Progenitor cell of endocrine pancreas (in vitro differentiated cells): ENCODE results near the gene RFK. TPM values are rescaled to one million over a fixed set of nuclear protein-coding genes. Genes with fewer than 3 reads are reported as not detected.
"Not testable (repeated sequence)": the region's sequence is repeated elsewhere in the genome, so short reads cannot be mapped to it uniquely, and the experiment has no call there.

ENCODE experiments used
- DNase-seq: peaks from one replicate; pipeline ENCODE4 v3.0.0; 2021; ENCODE audit warnings: low spot score; ENCODE audit not compliant: unreplicated experiment
- H3K27ac Mint-ChIP-seq: 2 replicates; pipeline ENCODE4 v1.8.0; 2021; ENCODE audit warnings: mild to moderate bottlenecking, moderate library complexity, mixed read lengths
- H3K27me3 Mint-ChIP-seq: 2 replicates; pipeline ENCODE4 v1.8.0; 2021; ENCODE audit warnings: mixed read lengths
- H3K36me3 Mint-ChIP-seq: 2 replicates; pipeline ENCODE4 v1.8.0; 2022; ENCODE audit warnings: mixed read lengths; ENCODE audit not compliant: insufficient read depth
- H3K4me1 Mint-ChIP-seq: 2 replicates; pipeline ENCODE4 v1.8.0; 2021; ENCODE audit warnings: low read depth, mixed read lengths
- H3K4me3 Mint-ChIP-seq: 2 replicates; pipeline ENCODE4 v1.8.0; 2021; ENCODE audit warnings: low read depth, mild to moderate bottlenecking, moderate library complexity, mixed read lengths
- H3K9me3 Mint-ChIP-seq: 2 replicates; pipeline ENCODE4 v1.8.0; 2021; ENCODE audit warnings: low read depth, mixed read lengths
- long read RNA-seq: library from polyadenylated mRNA; unstranded; transcript quantifications from one replicate; pipeline ENCODE4 v2.0.0, GENCODE V29; 2020
- total RNA-seq: library from RNA; stranded (reverse); gene quantifications from 2 replicates; pipeline ENCODE4 v1.2.1, GENCODE V29; 2021
- TF ChIP-seq, protein P1 (sequence below): fragments of 200-600 bp; sonication (generic); IDR thresholded peaks from one replicate; pipeline ENCODE4 v1.5.0; 2021; ENCODE audit warnings: antibody characterized with exemption, mild to moderate bottlenecking; ENCODE audit not compliant: unreplicated experiment

Gene RFK
- 17.0 and 18.3 TPM in 2 replicates for total RNA-seq
- long read RNA-seq, transcript RFK-201 (4 exons, 2,684 nt), result major isoform, 75 of 79 reads
- long read RNA-seq, partial matches to known transcripts, result 1 of 79 reads
- long read RNA-seq, other reads (novel, unspliced or antisense), result 2 of 79 reads

DNA sequence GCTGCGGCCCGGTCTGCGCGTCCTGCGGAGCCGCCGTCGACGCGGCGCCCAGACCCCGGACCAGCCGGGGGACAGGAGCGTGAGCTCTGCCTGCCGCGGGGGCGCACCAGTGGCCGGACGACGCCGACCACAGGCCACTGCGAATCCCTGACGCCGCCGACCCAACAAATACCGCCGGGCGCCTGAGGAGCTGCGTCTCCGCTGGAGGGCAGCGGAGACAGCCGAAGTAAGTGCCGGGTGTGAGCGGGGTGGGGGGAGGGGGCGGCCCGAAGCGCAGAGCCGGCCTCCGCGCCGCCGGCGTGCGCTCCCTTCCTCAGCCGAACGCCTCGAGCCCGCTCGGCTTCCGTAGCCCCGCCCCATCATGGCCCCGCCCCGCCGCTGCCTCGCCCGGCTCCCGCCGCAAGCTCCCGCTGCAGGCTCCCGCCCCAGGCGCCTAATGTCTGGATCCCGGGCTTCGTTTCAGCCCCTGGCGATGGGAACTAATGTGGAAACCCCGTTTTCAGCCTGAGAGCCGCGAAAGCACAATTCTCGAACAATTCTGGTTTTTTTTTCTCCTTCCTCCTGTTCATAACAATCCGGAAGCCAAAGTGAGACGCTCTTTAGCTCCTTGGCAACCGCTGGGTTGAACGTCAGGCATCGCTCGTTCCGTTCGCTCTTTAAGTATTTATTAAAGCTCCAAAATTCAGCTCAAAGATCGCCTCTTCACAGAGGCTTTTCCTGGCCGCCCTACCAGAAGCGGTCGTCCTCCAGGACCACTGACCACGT is at the start of gene RFK:
Gene RFK (minus strand): TSS at position 232 of the 765 bp plus-strand sequence. CDS start 255 bp downstream, outside the sequence.
- DNase-seq, result peak; percentile 92
- TF ChIP-seq, protein P1, sequence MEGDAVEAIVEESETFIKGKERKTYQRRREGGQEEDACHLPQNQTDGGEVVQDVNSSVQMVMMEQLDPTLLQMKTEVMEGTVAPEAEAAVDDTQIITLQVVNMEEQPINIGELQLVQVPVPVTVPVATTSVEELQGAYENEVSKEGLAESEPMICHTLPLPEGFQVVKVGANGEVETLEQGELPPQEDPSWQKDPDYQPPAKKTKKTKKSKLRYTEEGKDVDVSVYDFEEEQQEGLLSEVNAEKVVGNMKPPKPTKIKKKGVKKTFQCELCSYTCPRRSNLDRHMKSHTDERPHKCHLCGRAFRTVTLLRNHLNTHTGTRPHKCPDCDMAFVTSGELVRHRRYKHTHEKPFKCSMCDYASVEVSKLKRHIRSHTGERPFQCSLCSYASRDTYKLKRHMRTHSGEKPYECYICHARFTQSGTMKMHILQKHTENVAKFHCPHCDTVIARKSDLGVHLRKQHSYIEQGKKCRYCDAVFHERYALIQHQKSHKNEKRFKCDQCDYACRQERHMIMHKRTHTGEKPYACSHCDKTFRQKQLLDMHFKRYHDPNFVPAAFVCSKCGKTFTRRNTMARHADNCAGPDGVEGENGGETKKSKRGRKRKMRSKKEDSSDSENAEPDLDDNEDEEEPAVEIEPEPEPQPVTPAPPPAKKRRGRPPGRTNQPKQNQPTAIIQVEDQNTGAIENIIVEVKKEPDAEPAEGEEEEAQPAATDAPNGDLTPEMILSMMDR, result peak; percentile 44
- peak within 1 kb of the TSS; percentile 85 for H3K4me3 Mint-ChIP-seq
- peaks cover 7% of the 10 kb centered on the region for H3K36me3 Mint-ChIP-seq
- peak within 1 kb of the TSS; percentile 97 for H3K27ac Mint-ChIP-seq
- peaks cover 6% of the 10 kb centered on the region for H3K4me1 Mint-ChIP-seq
- no peaks in the 10 kb centered on the region for H3K27me3 Mint-ChIP-seq
- no peaks in the 10 kb centered on the region for H3K9me3 Mint-ChIP-seq

DNA sequence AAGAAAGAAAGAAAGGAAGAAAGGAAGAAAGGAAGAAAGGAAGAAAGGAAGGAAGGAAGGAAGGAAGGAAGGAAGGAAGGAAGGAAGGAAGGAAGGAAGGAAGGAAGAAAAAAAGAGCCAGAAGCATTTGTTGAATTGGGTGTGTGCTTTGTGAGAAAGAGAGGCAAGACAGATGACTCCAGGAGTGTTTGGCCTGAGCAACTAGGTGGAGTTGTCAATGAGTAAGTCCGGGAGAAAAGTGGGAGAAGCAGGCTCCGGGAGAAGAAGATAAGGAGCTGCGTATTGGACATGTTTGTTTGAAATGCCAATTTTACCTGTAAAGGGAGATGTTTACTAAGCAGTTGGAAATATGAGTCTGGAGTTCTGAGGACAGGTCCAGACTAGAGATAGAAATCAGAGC is 49.7 kb upstream of the RFK start:
- Mint-ChIP-seq H3K9me3 (peaks cover 3% of the 10 kb centered on the region), H3K4me1 (peaks cover 17% of the 10 kb centered on the region), H3K36me3 (peaks cover 4% of the 10 kb centered on the region), H3K27me3 (no peaks in the 10 kb centered on the region), H3K4me3 (no peak overlapping the region), H3K27ac (peak overlapping the region; percentile 42)
- TF ChIP-seq, protein P1, result no peak
- DNase-seq, result no peak

DNA sequence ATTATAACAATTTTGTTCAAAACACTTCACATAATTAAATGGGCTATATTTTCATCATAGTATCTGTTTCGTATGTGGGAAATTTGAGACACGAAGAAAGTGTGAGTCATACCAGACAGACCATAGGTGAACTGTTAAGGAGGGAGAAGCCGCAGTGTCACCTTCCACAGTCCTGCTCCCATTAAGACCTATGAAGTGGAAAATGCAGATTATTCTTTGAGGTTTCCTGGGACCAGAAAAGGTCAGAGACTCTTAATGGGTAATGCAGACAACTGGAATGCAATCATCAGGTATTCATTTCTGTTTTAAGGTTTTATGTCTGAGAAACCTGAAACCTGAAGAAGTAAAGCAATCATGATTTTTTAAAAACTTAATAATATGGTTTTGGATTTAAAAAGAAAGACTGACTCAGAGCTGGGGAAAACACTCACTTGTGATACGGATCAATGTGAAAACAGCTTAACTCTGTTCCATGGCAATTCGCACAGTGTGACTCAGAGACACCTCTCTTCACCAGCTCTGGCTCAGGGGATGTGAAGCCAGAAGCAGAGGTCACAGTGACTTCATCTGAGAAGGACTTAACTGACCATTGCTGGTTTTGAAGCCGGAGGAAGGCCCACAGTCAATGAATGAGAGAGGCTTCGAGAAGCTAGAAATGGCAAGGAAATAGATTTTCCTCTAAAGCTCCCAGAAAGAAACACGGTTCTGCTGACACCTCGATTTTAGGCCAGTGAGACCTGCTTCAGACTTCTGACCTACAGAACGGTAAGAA is 47.5 kb upstream of the RFK start:
- H3K27ac Mint-ChIP-seq, result no peak overlapping the region
- H3K4me3 Mint-ChIP-seq, result no peak overlapping the region

DNA sequence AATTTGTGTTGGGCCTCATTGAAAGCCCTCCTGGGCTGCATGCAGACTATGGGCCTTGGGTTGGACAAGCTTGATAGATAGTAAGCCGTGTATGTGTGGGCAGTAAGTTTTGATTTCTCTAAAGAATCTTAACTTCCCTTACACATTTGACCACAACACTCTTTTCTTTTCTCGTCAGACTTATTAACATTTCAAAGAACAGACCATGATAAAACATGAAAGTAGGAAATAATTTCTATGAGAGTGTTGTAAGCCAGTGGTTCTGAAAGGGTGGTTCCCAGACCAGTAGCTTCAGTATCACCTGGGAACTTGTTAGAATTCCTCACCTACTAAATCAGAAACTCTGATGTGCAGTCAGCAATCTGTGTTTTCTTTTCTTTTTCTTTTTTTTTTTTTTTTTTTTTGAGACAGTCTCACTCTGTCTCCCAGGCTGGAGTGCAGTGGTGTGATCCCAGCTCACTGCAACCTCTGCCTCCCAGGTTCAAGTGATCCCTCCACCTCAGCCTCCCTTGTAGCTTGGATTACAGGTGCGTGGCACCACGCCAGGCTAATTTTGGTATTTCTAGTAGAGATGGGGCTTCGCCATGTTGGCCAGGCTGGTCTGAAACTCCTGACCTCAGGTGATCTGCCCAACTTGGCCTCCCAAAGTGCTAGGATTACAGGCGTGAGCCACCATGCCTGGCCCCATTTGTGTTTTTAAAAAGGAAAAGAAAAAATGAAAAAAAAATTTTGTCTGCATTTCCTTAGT is 44.8 kb upstream of the RFK start:
- Mint-ChIP-seq H3K4me1 (peaks cover 12% of the 10 kb centered on the region), H3K27me3 (no peaks in the 10 kb centered on the region), H3K9me3 (peaks cover 7% of the 10 kb centered on the region), H3K36me3 (peaks cover 4% of the 10 kb centered on the region), H3K4me3 (no peak overlapping the region), H3K27ac (no peak overlapping the region)
- DNase-seq, result no peak
- TF ChIP-seq, protein P1, result no peak

More for the DNA sequence above, 47.5 kb upstream of the RFK start:
- no peak for DNase-seq
- H3K27me3 Mint-ChIP-seq, result no peaks in the 10 kb centered on the region
- TF ChIP-seq, protein P1, result no peak
- peaks cover 4% of the 10 kb centered on the region for H3K36me3 Mint-ChIP-seq
- peaks cover 20% of the 10 kb centered on the region for H3K4me1 Mint-ChIP-seq
- H3K9me3 Mint-ChIP-seq, result peaks cover 3% of the 10 kb centered on the region

DNA sequence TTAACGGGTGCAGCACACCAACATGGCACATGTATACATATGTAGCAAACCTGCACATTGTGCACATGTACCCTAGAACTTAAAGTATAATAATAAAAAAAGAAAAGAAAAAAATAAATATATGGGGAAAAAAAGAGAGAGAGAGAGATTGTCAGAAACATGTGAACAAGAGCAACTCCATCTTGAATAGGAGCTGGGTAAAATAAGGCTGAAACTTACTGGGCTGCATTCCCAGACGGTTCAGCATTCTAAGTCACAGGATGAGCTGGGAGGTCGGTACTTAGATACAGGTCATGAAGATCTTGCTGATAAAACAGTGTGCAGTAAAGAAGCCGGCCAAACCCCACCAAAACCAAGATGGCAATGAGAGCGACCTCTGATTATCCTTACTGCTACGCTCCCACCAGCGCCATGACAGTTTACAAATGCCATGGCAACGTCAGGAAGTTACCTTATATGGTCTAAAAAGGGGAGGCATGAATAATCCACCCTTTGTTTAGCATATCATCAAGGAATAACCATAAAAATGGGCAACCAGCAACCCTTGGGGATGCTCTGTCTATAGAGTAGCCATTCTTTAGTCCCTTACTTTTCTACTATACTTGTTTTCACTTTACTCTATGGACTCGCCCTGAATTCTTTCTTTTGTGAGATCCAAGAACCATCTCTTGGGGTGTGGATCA is 42.9 kb upstream of the RFK start:
- not testable (repeated sequence) for H3K27me3 Mint-ChIP-seq, H3K4me1 Mint-ChIP-seq, H3K9me3 Mint-ChIP-seq, H3K4me3 Mint-ChIP-seq, H3K36me3 Mint-ChIP-seq, H3K27ac Mint-ChIP-seq, DNase-seq

DNA sequence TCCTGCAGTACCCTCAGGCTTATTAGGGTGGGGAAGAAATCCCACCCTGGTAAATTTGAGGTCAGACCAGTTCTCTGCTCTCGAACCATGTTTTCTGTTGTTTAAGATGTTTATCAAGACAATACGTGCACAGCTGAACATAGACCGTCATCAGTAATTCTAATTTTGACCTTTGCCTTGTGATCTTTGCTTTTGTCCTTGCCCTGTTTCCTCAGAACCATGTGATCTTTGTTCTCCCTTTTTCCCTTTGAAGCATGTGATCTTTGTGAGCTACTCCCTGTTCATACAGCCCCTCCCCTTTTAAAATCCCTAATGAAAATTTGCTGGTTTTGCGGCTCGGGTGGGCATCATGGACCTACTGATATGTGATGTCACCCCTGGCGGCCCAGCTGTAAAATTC is 40.7 kb upstream of the RFK start:
- not testable (repeated sequence) for H3K27ac Mint-ChIP-seq, H3K36me3 Mint-ChIP-seq, H3K4me1 Mint-ChIP-seq, DNase-seq, H3K27me3 Mint-ChIP-seq, H3K9me3 Mint-ChIP-seq, H3K4me3 Mint-ChIP-seq
